Measurements from ENCODE around the gene FRMPD4.
A peak's percentile ranks its signal among the peaks of the same experiment; 100 is the strongest.

Gene FRMPD4

DNA sequence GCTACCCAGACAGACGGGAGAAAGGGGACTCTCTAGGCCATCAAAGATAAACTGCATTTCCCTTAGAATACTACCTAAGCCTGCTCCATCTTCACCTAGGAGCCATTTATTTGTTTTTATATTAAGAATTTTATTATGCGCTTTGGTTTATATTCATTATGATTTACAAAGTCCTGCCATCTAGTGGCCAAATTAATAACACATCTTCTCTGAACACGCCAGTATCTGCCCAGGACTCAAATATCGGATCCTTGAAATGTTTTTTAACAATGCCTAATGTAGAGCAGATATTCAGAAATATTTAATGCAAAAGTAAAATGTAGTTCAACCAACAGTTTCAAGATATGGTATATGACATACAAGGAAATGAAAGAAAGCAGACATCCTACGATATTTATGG, 632.2 kb downstream of the FRMPD4 start:
- Histone ChIP-seq H3K9ac (ENCODE audit: low read length) (no peak overlapping the region), H3K4me3 (ENCODE audit: low read length) (no peak overlapping the region), H3K4me1 (ENCODE audit: control insufficient read depth, insufficient read depth, low read length) (no peaks in the 10 kb centered on the region), H3K27me3 (replicated peaks; ENCODE audit: control insufficient read depth, insufficient read depth, low read length) (peaks cover 49% of the 10 kb centered on the region), H3K9me3 (ENCODE audit: control insufficient read depth, low read length) (no peaks in the 10 kb centered on the region), H3K36me3 (ENCODE audit: control insufficient read depth, insufficient read depth, low read length, severe bottlenecking) (no peaks in the 10 kb centered on the region)
- DNase-seq (ENCODE audit: low read depth): peak; percentile 66

DNA sequence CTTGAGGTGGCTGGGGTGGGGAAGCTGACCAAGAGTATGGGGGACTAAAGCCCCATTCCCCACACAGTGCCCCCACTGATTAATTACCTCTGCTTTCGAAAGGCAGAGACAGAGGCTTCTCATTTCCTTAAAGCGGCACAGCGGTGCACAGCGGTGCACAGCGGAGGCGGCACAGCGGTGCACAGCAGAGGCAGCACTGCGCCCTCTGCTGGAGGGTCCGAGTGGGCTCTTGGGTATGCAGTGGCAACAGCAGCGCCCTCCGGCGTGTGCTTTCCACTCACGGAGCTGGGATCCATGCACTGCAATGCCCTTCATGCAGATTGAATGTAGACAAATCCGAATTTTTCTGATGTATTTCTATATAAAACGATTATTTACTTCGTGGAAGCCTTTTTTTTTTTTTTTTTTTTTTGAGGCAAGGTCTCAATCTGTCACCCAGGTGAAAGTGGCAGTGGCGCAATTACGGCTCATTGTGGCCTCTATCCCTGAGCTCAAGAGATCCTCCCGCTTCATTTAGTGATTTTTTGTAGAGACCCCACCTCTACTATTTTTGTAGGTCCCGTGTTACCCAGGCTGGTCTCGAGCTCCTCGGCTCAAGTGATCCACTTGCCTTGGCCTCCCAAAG, 633.3 kb downstream of the FRMPD4 start:
- no peak overlapping the region for H3K9ac ChIP-seq (ENCODE audit: low read length)
- no peaks in the 10 kb centered on the region for H3K36me3 ChIP-seq (ENCODE audit: control insufficient read depth, insufficient read depth, low read length, severe bottlenecking)
- DNase-seq (ENCODE audit: low read depth): peak; percentile 6
- H3K4me3 ChIP-seq (ENCODE audit: low read length): no peak overlapping the region
- peaks cover 50% of the 10 kb centered on the region for H3K27me3 ChIP-seq (replicated peaks; ENCODE audit: control insufficient read depth, insufficient read depth, low read length)
- no peaks in the 10 kb centered on the region for H3K9me3 ChIP-seq (ENCODE audit: control insufficient read depth, low read length)
- no peaks in the 10 kb centered on the region for H3K4me1 ChIP-seq (ENCODE audit: control insufficient read depth, insufficient read depth, low read length)

Data from adipocyte (in vitro differentiated cells).